Left lung (tissue), 10 donors: Measurements from ENCODE around the gene GABARAPL1. TPM values are rescaled to one million over a fixed set of nuclear protein-coding genes. Genes with fewer than 3 reads are reported as not detected.
"Not testable (repeated sequence)": the region's sequence is repeated elsewhere in the genome, so short reads cannot be mapped to it uniquely, and the experiment has no call there.

ENCODE experiments used
- ATAC-seq: fragments of 200-7000 bp; cut with Tn5 transposase; one replicate; pipeline ENCODE4 v1.9.1; 2020; ENCODE audit warnings: moderate library complexity
- DNase-seq, 4 donors: peaks; one replicate each; pipeline ENCODE4 v3.0.0-alpha.2; 2013 to 2020
- H3K27ac ChIP-seq, 2 donors: fragments of 200-600 bp; sonication (generic) in 1 of 2; one replicate each; pipeline versions ENCODE4 v1.5.0 to v1.8.0; 2020 to 2021
- H3K27me3 ChIP-seq, 2 donors: fragments of 200-600 bp; sonication (generic) in 1 of 2; one replicate each; pipeline versions ENCODE4 v1.5.0 to v1.8.0; 2020 to 2021
- H3K36me3 ChIP-seq, 2 donors: fragments of 200-600 bp; sonication (generic) in 1 of 2; one replicate each; pipeline versions ENCODE4 v1.5.0 to v1.8.0; 2020 to 2021
- H3K4me1 ChIP-seq, 2 donors: fragments of 200-600 bp; one replicate each; pipeline ENCODE4 v1.8.0; 2021
- H3K4me3 ChIP-seq, 2 donors: fragments of 200-600 bp; sonication (generic) in 1 of 2; one replicate each; pipeline versions ENCODE4 v1.5.0 to v1.8.0; 2020 to 2021; ENCODE audit warnings: mild to moderate bottlenecking in 1 of 2
- H3K9me3 ChIP-seq, 2 donors: fragments of 200-600 bp; sonication (generic) in 1 of 2; one replicate each; pipeline versions ENCODE4 v1.5.0 to v1.8.0; 2020 to 2021
- intact Hi-C, 2 donors: fragments of 100-400 bp; cut with DNase I; formaldehyde crosslinking; loops; one replicate each; pipeline versions ENCODE4 v1.11.2 to v1.14.2; 2022
- polyA plus RNA-seq, 6 donors: library from polyadenylated mRNA; unstranded; fragments of 120-200 nt; gene quantifications; one replicate each; pipeline ENCODE4 v1.2.1, GENCODE V29; 2013; ENCODE audit not compliant: insufficient read length in 6 of 6
- total RNA-seq, 2 donors: library from RNA; stranded (reverse); fragmentation: NEBNext Ultra II Directional; extraction: Animal tissue kit (Norgen Biotek cat#: 25700); gene quantifications; one replicate each; pipeline ENCODE4 v1.2.1, GENCODE V29; 2021
- TF ChIP-seq, protein P1 (sequence below), 2 donors: fragments of 200-600 bp; sonication (generic) in 1 of 2; IDR thresholded peaks; one replicate each; pipeline versions ENCODE4 v1.5.0 to v1.8.0; 2021; ENCODE audit warnings: antibody characterized with exemption in 2 of 2
- donor health status: DM: no; HTN: yes; CAD: no.
- donor health status: DM: no; HTN: no; CAD: no.

The GABARAPL1 gene
- total and polyA plus RNA-seq, 8 donors: 38.6 to 68.4 (median 48.4) TPM

DNA sequence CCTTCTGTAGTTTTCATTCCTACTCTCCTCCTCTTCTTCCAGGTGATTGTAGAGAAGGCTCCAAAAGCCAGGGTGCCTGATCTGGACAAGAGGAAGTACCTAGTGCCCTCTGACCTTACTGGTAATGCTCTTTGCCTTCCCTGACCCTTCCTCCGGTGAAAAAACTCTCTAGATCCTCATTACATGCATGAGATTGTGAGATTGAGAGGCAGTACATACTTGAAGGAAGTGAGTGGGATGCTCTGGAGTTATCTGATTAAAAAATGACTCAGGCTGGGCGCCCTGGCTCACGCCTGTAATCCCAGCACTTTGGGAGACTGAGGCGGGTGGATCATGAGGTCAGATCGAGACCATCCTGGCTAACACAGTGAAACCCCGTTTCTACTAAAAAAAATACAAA, 5.3 kb downstream of the GABARAPL1 start:
- no peak for DNase-seq
- Histone ChIP-seq H3K9me3 (no peaks in the 10 kb centered on the region), H3K27ac (no peak overlapping the region), H3K27me3 (no peaks in the 10 kb centered on the region), H3K4me1 (peaks cover 0 to 42% of the 10 kb centered on the region in 2 donors), H3K4me3 (no peak overlapping the region), H3K36me3 (peaks cover 0 to 53% of the 10 kb centered on the region in 2 donors)
- intact Hi-C loops: no loop called here
- no peak for ATAC-seq
- TF ChIP-seq, protein P1, sequence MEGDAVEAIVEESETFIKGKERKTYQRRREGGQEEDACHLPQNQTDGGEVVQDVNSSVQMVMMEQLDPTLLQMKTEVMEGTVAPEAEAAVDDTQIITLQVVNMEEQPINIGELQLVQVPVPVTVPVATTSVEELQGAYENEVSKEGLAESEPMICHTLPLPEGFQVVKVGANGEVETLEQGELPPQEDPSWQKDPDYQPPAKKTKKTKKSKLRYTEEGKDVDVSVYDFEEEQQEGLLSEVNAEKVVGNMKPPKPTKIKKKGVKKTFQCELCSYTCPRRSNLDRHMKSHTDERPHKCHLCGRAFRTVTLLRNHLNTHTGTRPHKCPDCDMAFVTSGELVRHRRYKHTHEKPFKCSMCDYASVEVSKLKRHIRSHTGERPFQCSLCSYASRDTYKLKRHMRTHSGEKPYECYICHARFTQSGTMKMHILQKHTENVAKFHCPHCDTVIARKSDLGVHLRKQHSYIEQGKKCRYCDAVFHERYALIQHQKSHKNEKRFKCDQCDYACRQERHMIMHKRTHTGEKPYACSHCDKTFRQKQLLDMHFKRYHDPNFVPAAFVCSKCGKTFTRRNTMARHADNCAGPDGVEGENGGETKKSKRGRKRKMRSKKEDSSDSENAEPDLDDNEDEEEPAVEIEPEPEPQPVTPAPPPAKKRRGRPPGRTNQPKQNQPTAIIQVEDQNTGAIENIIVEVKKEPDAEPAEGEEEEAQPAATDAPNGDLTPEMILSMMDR (IDR thresholded peaks at IDR 0.05): no peak

DNA sequence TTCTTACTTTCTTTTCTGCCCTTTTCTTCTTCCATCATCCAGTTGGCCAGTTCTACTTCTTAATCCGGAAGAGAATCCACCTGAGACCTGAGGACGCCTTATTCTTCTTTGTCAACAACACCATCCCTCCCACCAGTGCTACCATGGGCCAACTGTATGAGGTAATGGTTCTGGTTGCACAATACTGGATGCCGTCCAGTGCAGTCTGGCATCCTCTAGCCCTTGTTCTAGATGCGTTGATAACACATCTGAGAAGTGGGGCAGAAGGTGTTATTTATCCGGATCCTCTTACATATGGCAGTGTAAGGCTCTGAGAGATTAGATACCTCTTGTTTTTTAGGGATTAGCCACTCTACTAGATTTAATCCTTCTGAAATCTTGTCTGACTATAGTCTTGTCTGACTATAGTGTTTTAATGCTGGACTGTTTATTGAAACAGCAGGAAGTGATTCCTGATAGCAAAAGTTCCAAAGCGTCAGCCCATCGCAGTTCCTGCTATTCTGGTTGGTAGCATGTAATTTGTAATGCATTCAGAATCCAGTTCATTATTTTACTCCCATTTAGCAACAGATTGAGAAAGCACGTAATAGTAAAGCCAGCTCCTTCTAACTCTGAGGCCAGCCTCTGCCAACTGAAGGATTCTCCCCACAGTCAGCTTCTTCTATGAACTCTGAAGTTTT, 7.9 kb downstream of the GABARAPL1 start:
- H3K27ac ChIP-seq: peak overlapping the region; percentile 9 to 39

DNA sequence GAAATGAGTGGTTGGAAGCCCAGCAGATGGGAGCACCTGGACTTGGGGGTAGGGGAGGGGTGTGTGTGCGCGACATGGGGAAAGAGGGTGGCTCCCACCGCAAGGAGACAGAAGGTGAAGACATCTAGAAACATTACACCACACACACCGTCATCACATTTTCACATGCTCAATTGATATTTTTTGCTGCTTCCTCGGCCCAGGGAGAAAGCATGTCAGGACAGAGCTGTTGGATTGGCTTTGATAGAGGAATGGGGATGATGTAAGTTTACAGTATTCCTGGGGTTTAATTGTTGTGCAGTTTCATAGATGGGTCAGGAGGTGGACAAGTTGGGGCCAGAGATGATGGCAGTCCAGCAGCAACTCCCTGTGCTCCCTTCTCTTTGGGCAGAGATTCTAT, 9.2 kb downstream of the GABARAPL1 start:
- Histone ChIP-seq H3K27ac (no peak overlapping the region), H3K27me3 (no peaks in the 10 kb centered on the region), H3K9me3 (no peaks in the 10 kb centered on the region), H3K4me1 (peaks cover 0 to 11% of the 10 kb centered on the region in 2 donors), H3K36me3 (peaks cover 5 to 69% of the 10 kb centered on the region in 2 donors), H3K4me3 (no peak overlapping the region)
- intact Hi-C loops: no loop called here
- no peak for ATAC-seq
- TF ChIP-seq, protein P1 (IDR thresholded peaks at IDR 0.05): no peak
- DNase-seq: no peak

More for the DNA sequence above, 7.9 kb downstream of the GABARAPL1 start:
- TF ChIP-seq, protein P1 (IDR thresholded peaks at IDR 0.05): no peak
- Histone ChIP-seq H3K9me3 (no peaks in the 10 kb centered on the region), H3K27me3 (no peaks in the 10 kb centered on the region), H3K4me1 (peaks cover 0 to 23% of the 10 kb centered on the region in 2 donors), H3K36me3 (peaks cover 5 to 69% of the 10 kb centered on the region in 2 donors), H3K4me3 (no peak overlapping the region)
- intact Hi-C loops: no loop called here
- DNase-seq: peak in 1 of 4 donors; percentile 47
- ATAC-seq: peak; percentile 85

DNA sequence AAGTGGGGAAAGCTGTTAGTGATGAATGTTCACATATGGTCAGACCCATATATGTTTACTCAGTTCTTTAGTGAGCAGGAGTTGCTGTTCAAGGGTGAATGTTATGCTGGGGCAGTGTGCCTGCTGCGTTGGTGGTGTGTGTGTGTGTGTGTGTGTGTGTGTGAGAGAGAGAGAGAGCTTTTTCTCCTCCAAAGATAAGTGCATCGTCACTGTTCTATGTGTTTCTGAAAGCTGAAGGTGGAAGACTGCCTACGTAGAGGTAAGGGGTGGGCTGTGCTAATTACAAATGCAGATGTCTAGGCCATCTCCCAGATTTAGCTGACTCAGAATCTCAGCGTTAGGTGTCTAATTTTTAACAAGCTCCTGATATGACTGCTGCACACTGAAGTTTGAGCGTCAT, 10.5 kb downstream of the GABARAPL1 start:
- Histone ChIP-seq H3K27ac (no peak overlapping the region), H3K4me1 (peaks cover 0 to 9% of the 10 kb centered on the region in 2 donors), H3K9me3 (no peaks in the 10 kb centered on the region), H3K27me3 (no peaks in the 10 kb centered on the region), H3K4me3 (no peak overlapping the region), H3K36me3 (peaks cover 5 to 65% of the 10 kb centered on the region in 2 donors)
- DNase-seq (no peak), ATAC-seq (no peak)
- intact Hi-C loops: no loop called here
- TF ChIP-seq, protein P1 (IDR thresholded peaks at IDR 0.05): no peak

DNA sequence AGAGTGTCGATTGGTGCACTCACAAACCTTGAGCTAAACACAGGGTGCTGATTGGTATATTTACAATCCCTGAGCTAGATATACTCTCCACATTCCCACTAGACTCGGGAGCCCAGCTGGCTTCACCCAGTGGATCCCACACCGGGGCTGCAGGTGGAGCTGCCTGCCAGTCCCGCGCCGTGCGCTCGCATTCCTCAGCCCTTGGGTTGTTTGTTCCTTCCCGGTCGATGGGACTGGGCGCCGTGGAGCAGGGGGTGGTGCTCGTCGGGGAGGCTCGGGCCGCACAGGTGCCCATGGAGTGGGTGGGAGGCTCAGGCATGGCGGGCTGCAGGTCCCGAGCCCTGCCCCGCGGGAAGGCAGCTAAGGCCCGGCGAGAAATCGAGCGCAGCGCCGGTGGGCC, 12.7 kb downstream of the GABARAPL1 start:
- H3K27ac ChIP-seq, H3K9me3 ChIP-seq, H3K4me3 ChIP-seq, H3K27me3 ChIP-seq, H3K4me1 ChIP-seq, ATAC-seq, intact Hi-C loops, DNase-seq: not testable (repeated sequence)
- peaks cover 5 to 43% of the 10 kb centered on the region in 2 donors for H3K36me3 ChIP-seq
